GM10266 (cell line): ENCODE results near the gene WDFY4.
A peak's percentile ranks its signal among the peaks of the same experiment; 100 is the strongest.

ENCODE experiments used
- DNase-seq: peaks from one replicate; pipeline ENCODE4 v3.0.0; 2012; ENCODE audit errors: extremely low spot score
- TF ChIP-seq, protein P1 (sequence below): IDR thresholded peaks from 2 replicates; pipeline ENCODE4 v1.5.1; 2012; ENCODE audit warnings: mild to moderate bottlenecking, low read depth; ENCODE audit not compliant: control insufficient read depth, insufficient read depth; ENCODE audit errors: missing control alignments

WDFY4 gene

DNA sequence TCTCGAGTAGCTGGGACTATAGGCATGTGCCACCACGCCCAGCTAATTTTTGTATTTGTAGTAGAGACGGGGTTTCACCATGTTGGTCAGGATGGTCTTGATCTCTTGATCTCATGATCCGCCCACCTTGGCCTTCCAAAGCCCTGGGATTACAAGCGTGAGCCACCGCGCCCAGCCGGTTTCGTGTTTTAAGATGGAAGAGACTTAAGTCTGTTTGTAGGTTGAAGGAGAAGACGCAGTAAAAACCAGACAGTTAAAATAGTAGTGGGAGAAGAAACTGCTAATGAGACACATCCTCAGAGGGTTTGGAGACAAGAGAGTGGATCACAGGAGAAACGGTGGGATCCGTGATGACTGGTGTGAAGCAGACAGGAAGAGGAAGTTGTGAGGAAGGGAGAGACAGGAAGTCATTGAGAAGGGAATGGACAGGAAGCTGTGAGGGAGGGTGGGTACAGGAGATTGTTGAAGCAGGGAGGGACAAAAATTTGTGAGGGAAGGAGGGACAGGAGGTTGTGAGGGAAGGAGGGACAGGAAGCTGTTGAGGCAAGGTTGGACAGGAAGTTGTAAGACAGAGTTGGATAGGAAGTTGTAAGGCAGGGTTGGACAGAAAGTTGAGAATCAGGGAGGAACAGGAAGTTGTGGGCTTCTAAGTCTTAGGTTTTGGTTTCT, 115.5 kb downstream of the WDFY4 start:
- TF ChIP-seq, protein P1, sequence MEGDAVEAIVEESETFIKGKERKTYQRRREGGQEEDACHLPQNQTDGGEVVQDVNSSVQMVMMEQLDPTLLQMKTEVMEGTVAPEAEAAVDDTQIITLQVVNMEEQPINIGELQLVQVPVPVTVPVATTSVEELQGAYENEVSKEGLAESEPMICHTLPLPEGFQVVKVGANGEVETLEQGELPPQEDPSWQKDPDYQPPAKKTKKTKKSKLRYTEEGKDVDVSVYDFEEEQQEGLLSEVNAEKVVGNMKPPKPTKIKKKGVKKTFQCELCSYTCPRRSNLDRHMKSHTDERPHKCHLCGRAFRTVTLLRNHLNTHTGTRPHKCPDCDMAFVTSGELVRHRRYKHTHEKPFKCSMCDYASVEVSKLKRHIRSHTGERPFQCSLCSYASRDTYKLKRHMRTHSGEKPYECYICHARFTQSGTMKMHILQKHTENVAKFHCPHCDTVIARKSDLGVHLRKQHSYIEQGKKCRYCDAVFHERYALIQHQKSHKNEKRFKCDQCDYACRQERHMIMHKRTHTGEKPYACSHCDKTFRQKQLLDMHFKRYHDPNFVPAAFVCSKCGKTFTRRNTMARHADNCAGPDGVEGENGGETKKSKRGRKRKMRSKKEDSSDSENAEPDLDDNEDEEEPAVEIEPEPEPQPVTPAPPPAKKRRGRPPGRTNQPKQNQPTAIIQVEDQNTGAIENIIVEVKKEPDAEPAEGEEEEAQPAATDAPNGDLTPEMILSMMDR = no peak
- peak; percentile 31 for DNase-seq

DNA sequence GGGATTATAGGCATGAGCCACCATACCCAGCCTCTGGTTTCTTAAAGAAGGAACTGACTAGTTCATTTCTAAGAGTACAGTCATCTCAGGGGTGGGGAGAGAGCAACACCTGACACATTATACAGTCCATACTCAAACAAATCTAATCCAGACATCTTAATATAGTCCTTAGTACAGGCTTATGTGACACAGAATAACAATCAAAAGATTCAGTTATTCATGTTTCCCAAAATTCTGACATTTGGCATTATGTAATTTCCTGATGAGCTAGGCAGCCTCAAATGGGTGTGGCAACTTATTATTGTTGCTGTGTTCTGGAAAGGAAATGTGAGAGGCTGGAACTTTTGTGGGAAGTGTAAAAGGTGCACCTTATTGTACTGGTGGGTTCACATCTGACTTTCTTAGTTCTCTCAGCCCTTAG, 116.3 kb downstream of the WDFY4 start:
- DNase-seq = no peak
- TF ChIP-seq, protein P1 = no peak

DNA sequence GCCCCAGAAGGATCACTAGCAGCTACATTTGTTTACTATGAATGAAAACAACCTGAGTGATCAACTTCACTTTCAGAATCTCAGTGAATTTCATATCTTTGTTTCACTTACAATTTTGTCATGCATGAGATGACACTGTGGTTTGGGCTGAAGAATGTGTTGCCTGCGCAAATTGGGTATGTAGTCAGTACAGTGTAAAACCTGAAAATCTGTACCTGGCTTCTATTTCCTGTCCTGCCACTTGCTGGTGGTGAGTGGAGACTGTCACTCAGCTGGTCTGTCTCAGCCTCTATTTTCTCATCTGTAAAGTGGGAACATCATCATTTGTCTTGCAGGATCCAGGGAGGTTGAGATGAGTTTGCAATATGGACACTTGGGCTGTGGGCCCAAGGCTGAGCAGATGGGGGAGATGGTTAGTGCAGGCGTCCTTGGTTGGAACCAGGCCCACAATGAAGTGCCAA, 118.0 kb downstream of the WDFY4 start:
- peak; percentile 68 for DNase-seq
- TF ChIP-seq, protein P1 = no peak

DNA sequence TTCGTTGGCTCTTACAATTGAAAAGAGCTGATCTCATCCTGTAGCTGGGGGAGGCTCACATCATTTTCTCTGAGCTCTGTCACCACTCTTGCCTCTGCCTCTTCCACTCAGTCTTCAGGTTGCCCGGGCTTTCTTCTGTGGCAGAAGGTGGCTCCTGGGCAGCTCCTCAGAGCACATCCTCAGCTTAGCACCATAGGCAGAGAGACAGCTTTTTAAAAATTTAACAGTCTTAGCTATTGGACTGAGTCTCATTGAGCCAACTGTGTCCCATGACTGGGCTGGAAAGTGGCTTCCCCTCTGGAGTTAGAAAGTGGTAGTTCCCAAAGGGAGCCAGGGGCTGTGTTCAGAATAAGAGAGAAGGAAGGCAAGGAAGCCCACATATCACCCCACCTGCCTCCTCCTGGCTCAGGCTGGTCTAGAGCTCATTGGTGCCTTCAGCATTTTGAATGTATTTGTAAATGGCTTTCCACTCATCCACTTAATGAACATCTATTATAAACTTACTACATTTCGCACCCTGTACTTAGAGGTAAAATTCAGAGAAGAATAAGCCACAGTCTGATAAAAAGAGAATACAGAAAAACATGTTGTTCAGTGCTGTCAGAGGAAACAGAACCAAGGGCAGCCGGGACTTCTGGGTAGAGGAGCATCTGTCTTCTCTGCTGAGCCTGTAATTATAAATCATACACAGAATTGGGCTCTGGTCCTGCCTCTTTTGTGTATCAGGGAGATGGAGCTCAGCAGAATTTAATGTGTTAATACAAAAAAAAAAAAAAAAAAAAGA, 119.3 kb downstream of the WDFY4 start:
- TF ChIP-seq, protein P1 = no peak
- DNase-seq = no peak

DNA sequence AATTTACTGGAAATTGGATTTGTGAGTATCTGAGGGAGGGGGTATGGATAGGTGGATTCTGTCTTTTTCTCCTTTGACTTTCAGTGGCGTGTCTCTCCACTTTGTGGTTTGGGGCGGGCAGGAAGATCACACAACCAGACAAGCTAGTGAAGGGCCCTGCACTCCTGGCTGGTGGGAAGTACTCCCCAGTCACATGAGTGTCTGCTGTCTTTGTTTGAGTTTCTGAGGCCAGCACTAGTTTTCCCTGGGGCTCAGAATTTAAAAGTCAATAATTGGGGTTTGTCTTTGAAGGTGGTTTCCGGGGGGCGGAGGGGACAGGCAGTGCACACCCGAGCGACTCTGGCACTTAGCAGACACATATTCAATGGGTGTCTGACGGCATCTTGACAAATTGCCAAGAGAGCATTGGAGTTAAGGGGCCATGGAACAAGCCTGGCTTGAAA, 120.1 kb downstream of the WDFY4 start:
- DNase-seq = peak; percentile 21
- TF ChIP-seq, protein P1 = no peak

DNA sequence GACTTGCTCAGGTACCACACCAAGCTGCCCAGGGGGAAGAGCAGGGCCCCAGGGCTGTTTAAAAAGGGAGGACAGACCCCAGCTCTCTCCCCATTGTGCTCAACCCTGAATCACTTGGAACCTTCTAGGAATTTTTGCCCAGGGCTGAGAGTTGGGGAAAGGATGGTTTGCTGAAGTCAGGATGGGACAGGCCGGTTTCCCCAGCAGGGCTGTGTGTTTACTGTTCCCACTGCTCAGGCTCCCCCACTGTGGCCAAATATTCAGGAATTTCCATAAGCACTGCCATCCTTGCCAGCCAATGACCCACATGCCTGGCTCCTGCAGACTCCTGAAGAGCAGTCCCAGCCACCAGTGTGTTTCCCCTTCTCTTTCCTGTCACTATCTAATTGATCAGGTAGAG, 120.7 kb downstream of the WDFY4 start:
- DNase-seq = no peak
- TF ChIP-seq, protein P1 = no peak

DNA sequence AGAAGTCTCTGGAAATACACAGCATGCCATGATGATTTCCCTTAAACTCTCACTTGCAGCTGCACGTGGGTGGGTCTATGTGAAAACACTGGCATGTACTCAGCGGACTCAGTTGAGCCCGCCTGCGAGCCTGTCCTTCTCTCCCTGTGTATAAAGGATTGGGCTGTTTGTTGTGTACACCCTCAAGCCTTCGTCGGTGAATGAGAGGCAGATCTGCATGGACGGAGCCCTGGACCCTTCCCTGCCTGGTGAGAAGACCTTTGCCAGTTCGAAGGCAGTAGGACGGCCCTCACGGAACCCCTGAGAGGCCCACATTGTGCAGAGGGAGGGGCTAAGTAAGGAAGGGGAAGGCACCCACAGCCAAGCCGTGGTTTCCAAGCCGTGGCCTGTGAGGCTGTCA, 121.2 kb downstream of the WDFY4 start:
- no peak for DNase-seq
- TF ChIP-seq, protein P1 = no peak
